Measurements from ENCODE around the gene SPEG.
A peak's percentile ranks its signal among the peaks of the same experiment; 100 is the strongest.

DNA sequence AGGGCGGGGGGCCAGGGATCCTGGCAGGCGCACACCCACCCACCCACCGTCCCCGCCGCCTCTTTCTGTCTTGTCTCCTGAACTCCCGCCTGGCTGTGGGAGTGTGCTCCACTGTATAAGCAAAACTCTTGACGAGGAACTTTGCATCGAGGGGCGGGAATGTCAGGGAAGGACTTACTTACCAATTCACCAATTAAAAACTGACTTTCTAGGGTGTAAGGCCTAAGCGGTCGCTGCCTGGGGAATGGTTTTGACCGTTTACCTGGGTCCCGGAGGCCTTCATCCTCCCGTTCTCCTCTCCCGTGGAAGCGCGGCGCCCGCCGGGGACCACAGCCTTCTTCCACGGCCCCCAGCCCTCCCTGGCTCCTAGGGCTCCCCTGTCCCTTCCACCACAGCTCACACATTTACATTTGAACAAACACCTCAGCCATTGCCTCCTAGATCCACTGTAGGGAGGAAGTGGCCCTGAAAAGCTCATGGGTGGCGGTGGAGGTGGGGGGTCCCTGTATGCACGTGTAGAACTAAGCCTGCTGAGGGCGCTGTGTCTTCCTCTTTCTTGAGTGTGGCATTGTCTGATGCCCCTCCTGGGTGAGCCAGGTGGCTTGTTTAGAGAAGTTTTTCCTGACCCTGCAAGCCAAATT is 88.5 kb downstream of the SPEG start:
- TF ChIP-seq EZH2 (IDR thresholded peaks at IDR 0.05; ENCODE audit: low read length), result no peak
- TF ChIP-seq, protein P1, sequence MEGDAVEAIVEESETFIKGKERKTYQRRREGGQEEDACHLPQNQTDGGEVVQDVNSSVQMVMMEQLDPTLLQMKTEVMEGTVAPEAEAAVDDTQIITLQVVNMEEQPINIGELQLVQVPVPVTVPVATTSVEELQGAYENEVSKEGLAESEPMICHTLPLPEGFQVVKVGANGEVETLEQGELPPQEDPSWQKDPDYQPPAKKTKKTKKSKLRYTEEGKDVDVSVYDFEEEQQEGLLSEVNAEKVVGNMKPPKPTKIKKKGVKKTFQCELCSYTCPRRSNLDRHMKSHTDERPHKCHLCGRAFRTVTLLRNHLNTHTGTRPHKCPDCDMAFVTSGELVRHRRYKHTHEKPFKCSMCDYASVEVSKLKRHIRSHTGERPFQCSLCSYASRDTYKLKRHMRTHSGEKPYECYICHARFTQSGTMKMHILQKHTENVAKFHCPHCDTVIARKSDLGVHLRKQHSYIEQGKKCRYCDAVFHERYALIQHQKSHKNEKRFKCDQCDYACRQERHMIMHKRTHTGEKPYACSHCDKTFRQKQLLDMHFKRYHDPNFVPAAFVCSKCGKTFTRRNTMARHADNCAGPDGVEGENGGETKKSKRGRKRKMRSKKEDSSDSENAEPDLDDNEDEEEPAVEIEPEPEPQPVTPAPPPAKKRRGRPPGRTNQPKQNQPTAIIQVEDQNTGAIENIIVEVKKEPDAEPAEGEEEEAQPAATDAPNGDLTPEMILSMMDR (optimal IDR thresholded peaks at IDR 0.05 in 1 of 3, IDR thresholded peaks at IDR 0.05 in 1 of 3, conservative IDR thresholded peaks at IDR 0.05 in 1 of 3; ENCODE audit: extremely low read depth in 1 of 3, insufficient read depth in 2 of 3, low read length in 3 of 3), result peak in 1 of 3 experiments; percentile 11
